Endothelial cell of umbilical vein (primary cell): ENCODE results near the gene CDK4. TPM values are rescaled to one million over a fixed set of nuclear protein-coding genes. Genes with fewer than 3 reads are reported as not detected.

ENCODE experiments used
- BruUV-seq: library from RNA; stranded (reverse); fragments of 400-500 nt; replicated peaks from 2 replicates; lab custom pipeline; 2021; lab: Mats Ljungman, UMichigan
- CTCF ChIA-PET: fragments of 300-600, 350-600 bp; sonication (Branson Sonifier 250); formaldehyde crosslinking; loops from one replicate; lab custom pipeline; 2021; ENCODE audit warnings: antibody characterized with exemption, inconsistent platforms; lab: Charles Lee
- POLR2A ChIA-PET: fragments of 300-600, 350-600 bp; sonication (Branson Sonifier 250); formaldehyde crosslinking; loops from one replicate; lab custom pipeline; 2021; ENCODE audit warnings: antibody characterized with exemption, inconsistent platforms; lab: Charles Lee
- DNase-seq: peaks from one replicate; pipeline ENCODE4 v3.0.0-alpha.2; 2011; ENCODE audit warnings: low read depth, low spot score
- FAIRE-seq: peaks from 2 replicates; lab custom pipeline; 2011; peaks lifted over from hg19 to GRCh38; lab: Jason Lieb, UNC
- H2AFZ ChIP-seq: 2 replicates; pipeline ENCODE4 v1.6.0; 2012; ENCODE audit warnings: low read depth, low read length, control low read depth, inconsistent platforms
- H3K27ac ChIP-seq: 2 replicates; pipeline ENCODE4 v1.5.1; 2011; ENCODE audit warnings: low read depth, mild to moderate bottlenecking, control low read depth, low read length, moderate library complexity; ENCODE audit not compliant: insufficient read depth
- H3K27me3 ChIP-seq, 2 experiments: 2 replicates each; pipeline versions ENCODE4 v1.6.0 to v1.6.1; 2011; ENCODE audit warnings: low read length in 2 of 2, mixed read lengths in 1 of 2; ENCODE audit not compliant: control insufficient read depth in 2 of 2, insufficient read depth in 2 of 2
- H3K36me3 ChIP-seq, 2 experiments: 2 replicates in 1 of 2; 3 replicates in 1 of 2; pipeline ENCODE4 v1.5.1; 2011; ENCODE audit warnings: low read length in 2 of 2, mild to moderate bottlenecking in 1 of 2, moderate library complexity in 1 of 2; ENCODE audit not compliant: control insufficient read depth in 2 of 2, insufficient read depth in 2 of 2; ENCODE audit errors: extremely low read depth in 1 of 2
- H3K4me1 ChIP-seq: 3 replicates; pipeline ENCODE4 v1.5.1; 2011; ENCODE audit warnings: mild to moderate bottlenecking, low read length; ENCODE audit not compliant: control insufficient read depth, insufficient read depth; ENCODE audit errors: extremely low read depth
- H3K4me2 ChIP-seq: 2 replicates; pipeline ENCODE4 v1.6.1; 2011; ENCODE audit warnings: low read length, control low read depth, mixed read lengths; ENCODE audit not compliant: insufficient read depth
- H3K4me3 ChIP-seq, 3 experiments: fragments of 200-600 bp in 1 of 3; sonication (generic), shearing (Covaris generic) in 1 of 3; replicated peaks in 1 of 3; 2 replicates each; pipeline ENCODE4 v1.5.1; 2011 to 2016; ENCODE audit warnings: control low read depth in 3 of 3, low read length in 3 of 3, mild to moderate bottlenecking in 2 of 3, inconsistent platforms in 1 of 3, low read depth in 1 of 3, moderate library complexity in 1 of 3; ENCODE audit not compliant: insufficient read depth in 1 of 3
- H3K79me2 ChIP-seq: 2 replicates; pipeline ENCODE4 v1.6.0; 2012; ENCODE audit warnings: low read length, inconsistent platforms; ENCODE audit not compliant: control insufficient read depth, insufficient read depth
- H3K9ac ChIP-seq: replicated peaks from 2 replicates; pipeline ENCODE3; 2011; ENCODE audit warnings: low read length, control low read depth; ENCODE audit not compliant: insufficient read depth; ENCODE audit errors: extremely low read depth
- H3K9me1 ChIP-seq: replicated peaks from 3 replicates; pipeline ENCODE4 v1.6.0; 2011; ENCODE audit warnings: mild to moderate bottlenecking, low read length; ENCODE audit not compliant: control insufficient read depth, insufficient read depth; ENCODE audit errors: extremely low read depth
- H3K9me3 ChIP-seq: replicated peaks from 2 replicates; pipeline ENCODE4 v1.5.1; 2012; ENCODE audit warnings: low read length, inconsistent platforms; ENCODE audit not compliant: control insufficient read depth, insufficient read depth
- H4K20me1 ChIP-seq: replicated peaks from 2 replicates; pipeline ENCODE3; 2011; ENCODE audit warnings: mild to moderate bottlenecking, low read length; ENCODE audit not compliant: control insufficient read depth, insufficient read depth; ENCODE audit errors: extremely low read depth
- CTCF ChIP-seq, 2 donors: IDR thresholded peaks; 1 replicate in 1 of 2; 2 replicates in 1 of 2; pipeline ENCODE4 v1.5.1; 2011; ENCODE audit warnings: low read length in 2 of 2, mild to moderate bottlenecking in 2 of 2, moderate library complexity in 2 of 2, control low read depth in 1 of 2, inconsistent platforms in 1 of 2, low read depth in 1 of 2; ENCODE audit not compliant: insufficient read depth in 1 of 2; ENCODE audit errors: extremely low read depth in 1 of 2
- EZH2 ChIP-seq: IDR thresholded peaks from 2 replicates; pipeline ENCODE4 v1.6.1; 2012; ENCODE audit warnings: borderline replicate concordance, low read depth, mild to moderate bottlenecking, moderate library complexity, low read length, inconsistent platforms; ENCODE audit not compliant: severe bottlenecking
- FOS ChIP-seq: IDR thresholded peaks from 2 replicates; pipeline ENCODE4 v1.6.1; 2011; ENCODE audit warnings: mild to moderate bottlenecking, low read length, moderate library complexity, borderline replicate concordance; ENCODE audit not compliant: insufficient read depth
- GATA2 ChIP-seq: IDR thresholded peaks from 2 replicates; pipeline ENCODE4 v1.7.0; 2011; ENCODE audit warnings: low read depth, mild to moderate bottlenecking, moderate library complexity, mixed read lengths, low read length; ENCODE audit not compliant: insufficient read length, insufficient read depth
- JUN ChIP-seq: IDR thresholded peaks from 2 replicates; pipeline ENCODE4 v1.6.1; 2011; ENCODE audit warnings: borderline replicate concordance, low read depth; ENCODE audit not compliant: insufficient read length, insufficient read depth
- MAX ChIP-seq: IDR thresholded peaks from 2 replicates; pipeline ENCODE4 v1.6.1; 2011; ENCODE audit not compliant: insufficient read depth, insufficient read length
- MYC ChIP-seq: IDR thresholded peaks from one replicate; pipeline ENCODE4 v1.6.1; 2011; ENCODE audit warnings: mild to moderate bottlenecking, low read depth, low read length
- POLR2A ChIP-seq: IDR thresholded peaks from 2 replicates; pipeline ENCODE4 v1.6.1; 2012; ENCODE audit warnings: low read depth, mild to moderate bottlenecking, control low read depth, low read length
- POLR2AphosphoS5 ChIP-seq: IDR thresholded peaks from 2 replicates; pipeline ENCODE4 v1.6.1; 2012; ENCODE audit warnings: low read depth, mild to moderate bottlenecking, control low read depth, low read length, moderate library complexity; ENCODE audit not compliant: insufficient read depth
- dilution Hi-C: fragments of 300-500 bp; cut with MboI; formaldehyde crosslinking; loops from one replicate; pipeline ENCODE4 v1.15.0; 2019; ENCODE audit warnings: low sequenced_read_pairs; ENCODE audit not compliant: extremely low pct_ligation_motif_present
- intact Hi-C: fragments of 100-400 bp; cut with micrococcal nuclease; formaldehyde crosslinking; loops from one replicate; pipeline ENCODE4 v1.10.0; 2022
- polyA plus RNA-seq, 4 experiments: library from polyadenylated mRNA; depleted of rRNA in 3 of 4; stranded (reverse) in 3 of 4; unstranded in 1 of 4; fragments of >200 nt; gene quantifications; 2 replicates each; pipeline versions ENCODE4 v1.2.1 to v1.2.3, GENCODE V29; 2011 to 2012; ENCODE audit warnings: missing spikeins in 1 of 4
- total RNA-seq: library from RNA; stranded (reverse); gene quantifications from 2 replicates; pipeline ENCODE4 v1.2.3, GENCODE V29; 2021

Gene CDK4
- total and polyA plus RNA-seq, 2 donors (not counting 3 experiments of a cell fraction or from before 2014, with no cell fraction given): 171 to 332 TPM

DNA sequence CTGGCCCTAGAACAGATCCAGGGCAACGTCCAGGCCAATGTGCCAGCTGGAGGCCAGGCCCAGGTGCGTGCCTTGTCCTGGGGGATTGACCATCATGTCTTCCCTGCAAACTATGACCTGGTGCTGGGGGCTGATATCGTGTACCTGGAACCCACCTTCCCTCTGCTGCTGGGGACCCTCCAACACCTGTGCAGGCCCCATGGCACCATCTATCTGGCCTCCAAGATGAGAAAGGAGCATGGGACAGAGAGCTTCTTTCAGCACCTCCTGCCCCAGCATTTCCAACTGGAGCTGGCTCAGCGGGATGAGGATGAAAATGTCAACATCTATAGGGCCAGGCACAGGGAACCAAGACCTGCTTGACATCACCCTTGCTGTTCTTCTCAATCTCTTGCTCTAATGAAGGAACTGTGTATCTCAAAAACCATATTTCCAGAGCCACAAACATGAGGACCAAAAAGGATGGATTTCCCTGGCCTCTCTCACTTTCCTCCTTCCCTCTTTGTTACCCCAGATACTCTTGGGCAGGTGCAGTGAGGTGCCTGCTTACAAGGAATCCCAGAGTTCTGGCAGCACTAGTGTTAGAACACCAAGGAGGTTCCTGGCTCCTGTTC lies 28.3 kb upstream of the CDK4 start:
- H3K36me3 ChIP-seq: peaks cover 0 to 5% of the 10 kb centered on the region in 2 experiments
- ChIA-PET POLR2A (interaction anchor here (0.6 kb wide), 1 partner anchor 37 kb away, joined by 4 read pairs; no protein-coding TSS in a partner anchor), CTCF (interaction anchor here (1.0 to 3.2 kb wide), 3 partner anchors 23 to 54 kb away, joined by 3 to 12 read pairs (median 8); no protein-coding TSS in a partner anchor)
- H3K4me2 ChIP-seq: no peak overlapping the region
- BruUV-seq: no TSS peak
- no peaks in the 10 kb centered on the region for H4K20me1 ChIP-seq
- DNase-seq (no peak), FAIRE-seq (no peak)
- dilution Hi-C loops: no loop called here
- no peak overlapping the region for H3K9ac ChIP-seq
- no peaks in the 10 kb centered on the region for H3K9me3 ChIP-seq
- peaks cover 14% of the 10 kb centered on the region for H3K79me2 ChIP-seq
- no peaks in the 10 kb centered on the region for H3K9me1 ChIP-seq
- H2AFZ ChIP-seq: no peak overlapping the region
- H3K27ac ChIP-seq: no peak overlapping the region
- TF ChIP-seq POLR2A: no peak
- TF ChIP-seq MYC: no peak
- no peak for TF ChIP-seq GATA2
- no peak for TF ChIP-seq EZH2
- no peak for TF ChIP-seq MAX
- TF ChIP-seq POLR2AphosphoS5: no peak
- no peak for TF ChIP-seq CTCF (IDR thresholded peaks at IDR 0.05; ENCODE audit: extremely low read depth in 1 of 2, insufficient read depth in 1 of 2, low read depth in 1 of 2, low read length in 2 of 2)
- TF ChIP-seq FOS: no peak
- TF ChIP-seq JUN: no peak
- intact Hi-C loops: no loop called here
- no peaks in the 10 kb centered on the region for H3K27me3 ChIP-seq
- H3K4me3 ChIP-seq: no peak overlapping the region
- peaks cover 7% of the 10 kb centered on the region for H3K4me1 ChIP-seq
